K562 (cell line): ENCODE data around the gene DNASE1L1. TPM values are rescaled to one million over a fixed set of nuclear protein-coding genes. Genes with fewer than 3 reads are reported as not detected.

ENCODE experiments used
- CBX3 ChIP-seq, 2 experiments: IDR thresholded peaks; 1 replicate in 1 of 2; 2 replicates in 1 of 2; pipeline ENCODE4 v1.6.1; 2012; ENCODE audit warnings: inconsistent platforms in 2 of 2, low read length in 2 of 2, borderline replicate concordance in 1 of 2, control low read depth in 1 of 2
- E2F3 ChIP-seq: fragments of 250-450 bp; sonication (Bioruptor Pico); IDR thresholded peaks from 2 replicates; pipeline ENCODE4 v1.4.0; 2020; ENCODE audit warnings: mild to moderate bottlenecking
- ELF4 ChIP-seq: fragments of 450-650 bp; formaldehyde crosslinking; IDR thresholded peaks from 2 replicates; pipeline ENCODE4 v1.4.0; 2022; ENCODE audit warnings: missing genetic modification characterization
- HDAC1 ChIP-seq, 2 experiments: fragments of 450-650 bp; IDR thresholded peaks; 2 replicates each; pipeline ENCODE4 v1.6.1; 2016 to 2017; ENCODE audit warnings: inconsistent platforms in 1 of 2, mild to moderate bottlenecking in 1 of 2, moderate library complexity in 1 of 2
- HDAC2 ChIP-seq: fragments of 450-650 bp; IDR thresholded peaks from 2 replicates; pipeline ENCODE4 v1.6.1; 2016; ENCODE audit warnings: mild to moderate bottlenecking
- MCM7 ChIP-seq, 2 experiments: fragments of 450-650 bp; IDR thresholded peaks; 2 replicates each; pipeline ENCODE4 v1.6.1; 2016 to 2018
- MYC ChIP-seq, 2 experiments: fragments of 250-450 bp in 1 of 2; sonication (Bioruptor Pico) in 1 of 2; IDR thresholded peaks; 2 replicates each; pipeline versions ENCODE4 v1.5.1 to v1.6.1; 2012 to 2021; ENCODE audit warnings: low read depth in 2 of 2, borderline replicate concordance in 1 of 2, improper control_type of control experiment in 1 of 2, low read length in 1 of 2, mild to moderate bottlenecking in 1 of 2, moderate library complexity in 1 of 2
- NCOA4 ChIP-seq: fragments of 450-650 bp; IDR thresholded peaks from 2 replicates; pipeline ENCODE4 v1.6.1; 2018; ENCODE audit warnings: mild to moderate bottlenecking; ENCODE audit not compliant: partially characterized antibody
- POLR2AphosphoS5 ChIP-seq: IDR thresholded peaks from 2 replicates; pipeline ENCODE4 v1.6.1; 2011; ENCODE audit warnings: mild to moderate bottlenecking, low read depth, low read length, moderate library complexity; ENCODE audit not compliant: control insufficient read depth, insufficient read depth
- SREBF1 ChIP-seq: fragments of 150-350 bp; IDR thresholded peaks from 2 replicates; pipeline ENCODE4 v1.6.1; 2014; ENCODE audit warnings: antibody characterized with exemption, low read depth, low read length, borderline replicate concordance
- STAG1 ChIP-seq: sonication (generic); formaldehyde crosslinking; IDR thresholded peaks from 2 replicates; pipeline ENCODE4 v1.5.0; 2020; ENCODE audit warnings: missing genetic modification reagents, borderline replicate concordance
- STAT5A ChIP-seq: IDR thresholded peaks from 2 replicates; pipeline ENCODE4 v1.6.1; 2012; ENCODE audit warnings: low read length, inconsistent platforms, borderline replicate concordance
- TCF7 ChIP-seq: sonication (generic); IDR thresholded peaks from 2 replicates; pipeline ENCODE4 v1.6.1; 2016; ENCODE audit warnings: antibody characterized with exemption, borderline replicate concordance
- TFE3 ChIP-seq: fragments of 450-650 bp; formaldehyde crosslinking; IDR thresholded peaks from 2 replicates; pipeline ENCODE4 v1.4.0; 2020; ENCODE audit warnings: mild to moderate bottlenecking, mixed read lengths
- THRB ChIP-seq: fragments of 450-650 bp; formaldehyde crosslinking; conservative IDR thresholded peaks from 2 replicates; pipeline ENCODE4 v1.4.0; 2022; ENCODE audit warnings: mild to moderate bottlenecking, missing genetic modification characterization
- TOE1 ChIP-seq, 2 experiments: fragments of 450-650 bp in 1 of 2; sonication (generic) in 1 of 2; formaldehyde crosslinking in 1 of 2; IDR thresholded peaks; 2 replicates each; pipeline versions ENCODE4 v1.7.1 to v1.8.0; 2016 to 2022; ENCODE audit warnings: borderline replicate concordance in 2 of 2, mild to moderate bottlenecking in 2 of 2, antibody characterized with exemption in 1 of 2, inconsistent platforms in 1 of 2, low read depth in 1 of 2, missing genetic modification reagents in 1 of 2, moderate library complexity in 1 of 2
- ZBTB17 ChIP-seq: fragments of 450-650 bp; formaldehyde crosslinking; IDR thresholded peaks from 2 replicates; pipeline ENCODE4 v1.4.0; 2020; ENCODE audit warnings: mild to moderate bottlenecking
- ZNF589 ChIP-seq: fragments of 200-800 bp; sonication (Bioruptor generic); IDR thresholded peaks from 2 replicates; pipeline ENCODE4 v1.6.1; 2016; ENCODE audit warnings: low read depth, missing genetic modification characterization, missing compliant biosample characterization
- polyA plus RNA-seq, 8 experiments: library from polyadenylated mRNA; depleted of rRNA in 4 of 8; stranded (reverse) in 5 of 8; unstranded in 3 of 8; fragments of >200 nt; fragmentation: Nextera tagmentation in 2 of 8; fragmentation: Illumina TruSeq in 1 of 8; extraction: Ambion mirVana in 2 of 8; extraction: Trizol in 1 of 8; gene quantifications; 2 replicates each; pipeline versions ENCODE4 v1.2.1 to v1.2.3, GENCODE V29; 2011 to 2014; ENCODE audit warnings: inconsistent platforms in 1 of 8, missing spikeins in 1 of 8
- total RNA-seq, 7 experiments: library from RNA; depleted of rRNA in 6 of 7; stranded (reverse); fragments of >200 nt in 6 of 7; fragmentation: Illumina TruSeq in 2 of 7; extraction: Trizol in 2 of 7; gene quantifications; 2 replicates each; pipeline versions ENCODE4 v1.2.1 to v1.2.3, GENCODE V29; 2011 to 2021; ENCODE audit warnings: low replicate concordance in 1 of 7
- TF ChIP-seq, protein P1 (sequence below), 2 experiments: fragments of 450-650 bp; IDR thresholded peaks; 2 replicates each; pipeline ENCODE4 v1.6.1; 2018; ENCODE audit warnings: mild to moderate bottlenecking in 2 of 2, low read depth in 1 of 2; ENCODE audit not compliant: partially characterized antibody in 2 of 2

The DNASE1L1 gene
- total and polyA plus RNA-seq, 9 of the 15 experiments (the other 6 are each of a cell fraction or from before 2014, with no cell fraction given), result 0.73 to 12.6 (median 7.9) TPM

GRCh38 chrX:154398668-154399526, 10.2 kb downstream of the DNASE1L1 start (continued):
- no peak for TF ChIP-seq POLR2AphosphoS5
- 0 out of 2 replicates have a peak, but pooled peaks have one; percentile 13 for TF ChIP-seq THRB (CRISPR knock-in tag)
- no peak for TF ChIP-seq NCOA4
- peak; percentile 30 for TF ChIP-seq HDAC2
- 0 out of 2 replicates have a peak, but pooled peaks have one; percentile 15 for TF ChIP-seq ZBTB17 (CRISPR knock-in tag)
- no peak for TF ChIP-seq ELF4 (CRISPR knock-in tag)
- TF ChIP-seq SREBF1, result no peak
- TF ChIP-seq ZNF589, result no peak
- peak; percentile 99 for TF ChIP-seq MYC (IDR thresholded peaks at IDR 0.05; ENCODE audit: low read depth, low read length)
- TF ChIP-seq MYC (CRISPR knock-in tag; IDR thresholded peaks at IDR 0.05; ENCODE audit: borderline replicate concordance, low read depth), result no peak
- TF ChIP-seq STAG1 (CRISPR knock-in tag), result no peak
- peak in 1 of 2 experiments; percentile 82; a peak in 3 of 4 replicates for TF ChIP-seq HDAC1 (IDR thresholded peaks at IDR 0.05)
- TF ChIP-seq E2F3 (CRISPR knock-in tag), result no peak
- TF ChIP-seq, protein P1, sequence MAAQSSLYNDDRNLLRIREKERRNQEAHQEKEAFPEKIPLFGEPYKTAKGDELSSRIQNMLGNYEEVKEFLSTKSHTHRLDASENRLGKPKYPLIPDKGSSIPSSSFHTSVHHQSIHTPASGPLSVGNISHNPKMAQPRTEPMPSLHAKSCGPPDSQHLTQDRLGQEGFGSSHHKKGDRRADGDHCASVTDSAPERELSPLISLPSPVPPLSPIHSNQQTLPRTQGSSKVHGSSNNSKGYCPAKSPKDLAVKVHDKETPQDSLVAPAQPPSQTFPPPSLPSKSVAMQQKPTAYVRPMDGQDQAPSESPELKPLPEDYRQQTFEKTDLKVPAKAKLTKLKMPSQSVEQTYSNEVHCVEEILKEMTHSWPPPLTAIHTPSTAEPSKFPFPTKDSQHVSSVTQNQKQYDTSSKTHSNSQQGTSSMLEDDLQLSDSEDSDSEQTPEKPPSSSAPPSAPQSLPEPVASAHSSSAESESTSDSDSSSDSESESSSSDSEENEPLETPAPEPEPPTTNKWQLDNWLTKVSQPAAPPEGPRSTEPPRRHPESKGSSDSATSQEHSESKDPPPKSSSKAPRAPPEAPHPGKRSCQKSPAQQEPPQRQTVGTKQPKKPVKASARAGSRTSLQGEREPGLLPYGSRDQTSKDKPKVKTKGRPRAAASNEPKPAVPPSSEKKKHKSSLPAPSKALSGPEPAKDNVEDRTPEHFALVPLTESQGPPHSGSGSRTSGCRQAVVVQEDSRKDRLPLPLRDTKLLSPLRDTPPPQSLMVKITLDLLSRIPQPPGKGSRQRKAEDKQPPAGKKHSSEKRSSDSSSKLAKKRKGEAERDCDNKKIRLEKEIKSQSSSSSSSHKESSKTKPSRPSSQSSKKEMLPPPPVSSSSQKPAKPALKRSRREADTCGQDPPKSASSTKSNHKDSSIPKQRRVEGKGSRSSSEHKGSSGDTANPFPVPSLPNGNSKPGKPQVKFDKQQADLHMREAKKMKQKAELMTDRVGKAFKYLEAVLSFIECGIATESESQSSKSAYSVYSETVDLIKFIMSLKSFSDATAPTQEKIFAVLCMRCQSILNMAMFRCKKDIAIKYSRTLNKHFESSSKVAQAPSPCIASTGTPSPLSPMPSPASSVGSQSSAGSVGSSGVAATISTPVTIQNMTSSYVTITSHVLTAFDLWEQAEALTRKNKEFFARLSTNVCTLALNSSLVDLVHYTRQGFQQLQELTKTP (IDR thresholded peaks at IDR 0.05; ENCODE audit: low read depth in 1 of 2, partially characterized antibody in 2 of 2), result peak in 1 of 2 experiments; percentile 14
- TF ChIP-seq TFE3 (CRISPR knock-in tag), result no peak
- no peak for TF ChIP-seq MCM7 (IDR thresholded peaks at IDR 0.05)
- 0 out of 2 replicates have a peak, but pooled peaks have one; percentile 12 for TF ChIP-seq STAT5A
- TF ChIP-seq TCF7, result 0 out of 2 replicates have a peak, but pooled peaks have one; percentile 13
- no peak for TF ChIP-seq CBX3 (IDR thresholded peaks at IDR 0.05; ENCODE audit: borderline replicate concordance in 1 of 2, low read length in 2 of 2)
- TF ChIP-seq TOE1 (IDR thresholded peaks at IDR 0.05; ENCODE audit: borderline replicate concordance), result no peak; the same call in 1 of the 2 replicates
- TF ChIP-seq TOE1 (CRISPR knock-in tag; IDR thresholded peaks at IDR 0.05; ENCODE audit: borderline replicate concordance, low read depth), result no peak
